ENCODE measurements around the gene IWS1. TPM values are rescaled to one million over a fixed set of nuclear protein-coding genes. Genes with fewer than 3 reads are reported as not detected.
"Not testable (repeated sequence)": the region's sequence is repeated elsewhere in the genome, so short reads cannot be mapped to it uniquely, and the experiment has no call there.

Gene IWS1
- total and polyA plus RNA-seq, 9 of the 15 experiments (the other 6 are each of a cell fraction or from before 2014, with no cell fraction given): 20.8 to 67.2 (median 46.6) TPM

DNA sequence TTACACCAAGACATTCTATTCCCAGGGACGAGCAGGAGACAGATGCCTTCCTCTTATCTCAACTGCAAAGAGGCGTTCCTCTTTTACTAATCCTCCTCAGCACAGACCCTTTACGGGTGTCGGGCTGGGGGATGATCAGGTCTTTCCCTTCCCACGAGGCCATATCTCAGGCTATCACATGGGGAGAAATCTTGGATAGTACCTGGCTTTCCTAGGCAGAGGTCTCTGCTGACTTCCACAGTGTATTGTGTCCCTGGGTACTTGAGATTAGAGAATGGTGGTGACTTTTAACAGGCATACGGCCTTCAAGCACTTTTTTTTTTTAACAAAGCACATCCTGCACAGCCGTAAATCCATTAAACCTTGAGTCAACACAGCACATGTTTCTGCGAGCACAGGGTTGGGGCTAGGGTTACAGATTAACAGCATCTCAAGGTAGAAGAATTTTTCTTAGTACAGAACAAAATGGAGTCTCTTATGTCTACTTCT is 16.8 kb upstream of the IWS1 start (continued):
- TF ChIP-seq, protein P1, sequence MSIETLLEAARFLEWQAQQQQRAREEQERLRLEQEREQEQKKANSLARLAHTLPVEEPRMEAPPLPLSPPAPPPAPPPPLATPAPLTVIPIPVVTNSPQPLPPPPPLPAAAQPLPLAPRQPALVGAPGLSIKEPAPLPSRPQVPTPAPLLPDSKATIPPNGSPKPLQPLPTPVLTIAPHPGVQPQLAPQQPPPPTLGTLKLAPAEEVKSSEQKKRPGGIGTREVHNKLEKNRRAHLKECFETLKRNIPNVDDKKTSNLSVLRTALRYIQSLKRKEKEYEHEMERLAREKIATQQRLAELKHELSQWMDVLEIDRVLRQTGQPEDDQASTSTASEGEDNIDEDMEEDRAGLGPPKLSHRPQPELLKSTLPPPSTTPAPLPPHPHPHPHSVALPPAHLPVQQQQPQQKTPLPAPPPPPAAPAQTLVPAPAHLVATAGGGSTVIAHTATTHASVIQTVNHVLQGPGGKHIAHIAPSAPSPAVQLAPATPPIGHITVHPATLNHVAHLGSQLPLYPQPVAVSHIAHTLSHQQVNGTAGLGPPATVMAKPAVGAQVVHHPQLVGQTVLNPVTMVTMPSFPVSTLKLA (conservative IDR thresholded peaks at IDR 0.05): peak; percentile 39 to 51; a peak in 3 of 4 replicates
- TF ChIP-seq NR4A1 (CRISPR knock-in tag; IDR thresholded peaks at IDR 0.05); FOXM1 (CRISPR knock-in tag; IDR thresholded peaks at IDR 0.05; ENCODE audit: low read depth); CREB1 (CRISPR knock-in tag; IDR thresholded peaks at IDR 0.05); TEAD4 (CRISPR knock-in tag; IDR thresholded peaks at IDR 0.05; ENCODE audit: borderline replicate concordance): not testable (repeated sequence)
- TF ChIP-seq NR4A1 (tag; IDR thresholded peaks at IDR 0.05) (peak; percentile 59; the same call in 1 of the 2 replicates), NCOR1 (IDR thresholded peaks at IDR 0.05) (peak; percentile 92), SP1 (CRISPR knock-in tag; IDR thresholded peaks at IDR 0.05) (peak; percentile 47; the same call in 1 of the 2 replicates), RCOR1 (IDR thresholded peaks at IDR 0.05; ENCODE audit: borderline replicate concordance in 1 of 2, low read depth in 2 of 2, low read length in 2 of 2) (peak in 1 of 2 experiments; percentile 45; a peak in 1 of 4 replicates), ZNF431 (CRISPR knock-in tag; IDR thresholded peaks at IDR 0.05) (0 out of 2 replicates have a peak, but pooled peaks have one; percentile 22), CC2D1A (IDR thresholded peaks at IDR 0.05) (peak; percentile 58; the same call in 1 of the 2 replicates), MEIS2 (IDR thresholded peaks at IDR 0.05; ENCODE audit: partially characterized antibody) (peak; percentile 31), POLR2AphosphoS5 (IDR thresholded peaks at IDR 0.05; ENCODE audit: control insufficient read depth, insufficient read depth, low read depth, low read length) (peak; percentile 77), HDAC2 (IDR thresholded peaks at IDR 0.05) (0 out of 2 replicates have a peak, but pooled peaks have one; percentile 58), FOXM1 (IDR thresholded peaks at IDR 0.05; ENCODE audit: low read depth) (peak; percentile 69), CREB1 (IDR thresholded peaks at IDR 0.05) (peak; percentile 23; the same call in 1 of the 2 replicates), TAL1 (IDR thresholded peaks at IDR 0.05) (peak; percentile 91), NFIC (IDR thresholded peaks at IDR 0.05) (peak; percentile 80), CTBP1 (IDR thresholded peaks at IDR 0.05; ENCODE audit: borderline replicate concordance) (peak; percentile 89; the same call in 1 of the 2 replicates), SMARCE1 (IDR thresholded peaks at IDR 0.05) (peak; percentile 74), KLF16 (IDR thresholded peaks at IDR 0.05) (peak; percentile 82), ATF7 (IDR thresholded peaks at IDR 0.05) (peak; percentile 50; the same call in 1 of the 2 replicates), LEF1 (IDR thresholded peaks at IDR 0.05) (peak; percentile 36; the same call in 1 of the 2 replicates), PHB2 (IDR thresholded peaks at IDR 0.05; ENCODE audit: low read depth) (peak; percentile 69; the same call in 1 of the 2 replicates), TEAD4 (IDR thresholded peaks at IDR 0.05; ENCODE audit: low read length) (peak; percentile 89), BCOR (IDR thresholded peaks at IDR 0.05) (peak; percentile 44; the same call in 1 of the 2 replicates), EP400 (IDR thresholded peaks at IDR 0.05) (peak; percentile 23; the same call in 1 of the 2 replicates)
- TF ChIP-seq, protein P2, sequence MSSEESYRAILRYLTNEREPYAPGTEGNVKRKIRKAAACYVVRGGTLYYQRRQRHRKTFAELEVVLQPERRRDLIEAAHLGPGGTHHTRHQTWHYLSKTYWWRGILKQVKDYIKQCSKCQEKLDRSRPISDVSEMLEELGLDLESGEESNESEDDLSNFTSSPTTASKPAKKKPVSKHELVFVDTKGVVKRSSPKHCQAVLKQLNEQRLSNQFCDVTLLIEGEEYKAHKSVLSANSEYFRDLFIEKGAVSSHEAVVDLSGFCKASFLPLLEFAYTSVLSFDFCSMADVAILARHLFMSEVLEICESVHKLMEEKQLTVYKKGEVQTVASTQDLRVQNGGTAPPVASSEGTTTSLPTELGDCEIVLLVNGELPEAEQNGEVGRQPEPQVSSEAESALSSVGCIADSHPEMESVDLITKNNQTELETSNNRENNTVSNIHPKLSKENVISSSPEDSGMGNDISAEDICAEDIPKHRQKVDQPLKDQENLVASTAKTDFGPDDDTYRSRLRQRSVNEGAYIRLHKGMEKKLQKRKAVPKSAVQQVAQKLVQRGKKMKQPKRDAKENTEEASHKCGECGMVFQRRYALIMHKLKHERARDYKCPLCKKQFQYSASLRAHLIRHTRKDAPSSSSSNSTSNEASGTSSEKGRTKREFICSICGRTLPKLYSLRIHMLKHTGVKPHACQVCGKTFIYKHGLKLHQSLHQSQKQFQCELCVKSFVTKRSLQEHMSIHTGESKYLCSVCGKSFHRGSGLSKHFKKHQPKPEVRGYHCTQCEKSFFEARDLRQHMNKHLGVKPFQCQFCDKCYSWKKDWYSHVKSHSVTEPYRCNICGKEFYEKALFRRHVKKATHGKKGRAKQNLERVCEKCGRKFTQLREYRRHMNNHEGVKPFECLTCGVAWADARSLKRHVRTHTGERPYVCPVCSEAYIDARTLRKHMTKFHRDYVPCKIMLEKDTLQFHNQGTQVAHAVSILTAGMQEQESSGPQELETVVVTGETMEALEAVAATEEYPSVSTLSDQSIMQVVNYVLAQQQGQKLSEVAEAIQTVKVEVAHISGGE (CRISPR knock-in tag; IDR thresholded peaks at IDR 0.05): peak in 1 of 3 experiments; percentile 63; a peak in 1 of 6 replicates
